ENCODE data around the gene FXYD3.

FXYD3 gene

GRCh38 chr19:35107545-35107944, 8.1 kb upstream of the FXYD3 start:
- ATAC-seq: no peak

- no peak for ATAC-seq
Observed at GRCh38 chr19:35108730-35109129, 6.9 kb upstream of the FXYD3 start.

- no peak for ATAC-seq
Observed at GRCh38 chr19:35109395-35110112, 6.1 kb upstream of the FXYD3 start.

GRCh38 chr19:35110974-35111373, 4.6 kb upstream of the FXYD3 start:
- no peak for ATAC-seq

GRCh38 chr19:35112995-35113688, 2.5 kb upstream of the FXYD3 start:
- no peak for ATAC-seq

- ATAC-seq: peak; percentile 78 to 82
Observed at GRCh38 chr19:35114353-35115176, 1.1 kb upstream of the FXYD3 start.

- ATAC-seq: no peak
Observed at GRCh38 chr19:35116072-35116801, 614 bp downstream of the FXYD3 start.

GRCh38 chr19:35117116-35117515, 1.5 kb downstream of the FXYD3 start:
- no peak for ATAC-seq

GRCh38 chr19:35117799-35118198, 2.2 kb downstream of the FXYD3 start:
- no peak for ATAC-seq

GRCh38 chr19:35118268-35119020, 2.8 kb downstream of the FXYD3 start:
- ATAC-seq: no peak

- no peak for ATAC-seq
Observed at GRCh38 chr19:35119091-35119490, 3.5 kb downstream of the FXYD3 start.

- ATAC-seq: no peak
Observed at GRCh38 chr19:35119578-35120155, 4.0 kb downstream of the FXYD3 start.

- no peak for ATAC-seq
Observed at GRCh38 chr19:35120492-35120891, 4.9 kb downstream of the FXYD3 start.

GRCh38 chr19:35120898-35121297, 5.3 kb downstream of the FXYD3 start:
- no peak for ATAC-seq

- ATAC-seq: no peak
Observed at GRCh38 chr19:35122687-35123551, 7.3 kb downstream of the FXYD3 start.

- no peak for ATAC-seq
Observed at GRCh38 chr19:35123573-35123972, 8.0 kb downstream of the FXYD3 start.

- ATAC-seq: peak; percentile 93 to 97
Observed at GRCh38 chr19:35124098-35125060, 8.8 kb downstream of the FXYD3 start.

- ATAC-seq: no peak
Observed at GRCh38 chr19:35125270-35125717, 9.7 kb downstream of the FXYD3 start.

All from activated CD4-positive, CD25-positive, alpha-beta regulatory T cell treated with anti-CD3 and anti-CD28 coated beads, Interleukin-2, amount 50 U/mL, for 24 hours (primary cell).